ENCODE measurements around the gene SH2D3C.

DNA sequence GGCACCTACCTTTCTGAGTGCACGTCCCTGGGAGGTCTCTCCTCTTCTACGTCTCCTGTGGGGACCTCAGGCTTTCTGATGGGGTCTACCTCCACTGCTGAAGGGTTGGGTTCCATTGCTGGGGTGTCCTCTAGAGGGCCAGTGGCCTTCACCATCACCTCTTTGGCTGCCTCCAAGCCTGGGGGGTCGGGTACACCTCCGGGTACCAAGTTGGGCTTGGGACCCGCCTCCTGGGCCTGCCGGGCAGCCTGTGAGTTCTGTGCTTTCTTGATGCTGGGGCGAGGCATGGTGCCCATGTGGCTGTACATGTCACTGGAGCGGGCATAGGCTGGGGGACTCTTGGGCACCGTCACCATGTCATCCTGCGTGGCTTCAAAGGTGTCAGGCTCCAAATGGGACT lies 4.5 kb downstream of the SH2D3C start:
- TF ChIP-seq, protein P1, sequence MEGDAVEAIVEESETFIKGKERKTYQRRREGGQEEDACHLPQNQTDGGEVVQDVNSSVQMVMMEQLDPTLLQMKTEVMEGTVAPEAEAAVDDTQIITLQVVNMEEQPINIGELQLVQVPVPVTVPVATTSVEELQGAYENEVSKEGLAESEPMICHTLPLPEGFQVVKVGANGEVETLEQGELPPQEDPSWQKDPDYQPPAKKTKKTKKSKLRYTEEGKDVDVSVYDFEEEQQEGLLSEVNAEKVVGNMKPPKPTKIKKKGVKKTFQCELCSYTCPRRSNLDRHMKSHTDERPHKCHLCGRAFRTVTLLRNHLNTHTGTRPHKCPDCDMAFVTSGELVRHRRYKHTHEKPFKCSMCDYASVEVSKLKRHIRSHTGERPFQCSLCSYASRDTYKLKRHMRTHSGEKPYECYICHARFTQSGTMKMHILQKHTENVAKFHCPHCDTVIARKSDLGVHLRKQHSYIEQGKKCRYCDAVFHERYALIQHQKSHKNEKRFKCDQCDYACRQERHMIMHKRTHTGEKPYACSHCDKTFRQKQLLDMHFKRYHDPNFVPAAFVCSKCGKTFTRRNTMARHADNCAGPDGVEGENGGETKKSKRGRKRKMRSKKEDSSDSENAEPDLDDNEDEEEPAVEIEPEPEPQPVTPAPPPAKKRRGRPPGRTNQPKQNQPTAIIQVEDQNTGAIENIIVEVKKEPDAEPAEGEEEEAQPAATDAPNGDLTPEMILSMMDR (conservative IDR thresholded peaks at IDR 0.05; ENCODE audit: low read depth, low read length): no peak
- TF ChIP-seq CEBPB (IDR thresholded peaks at IDR 0.05; ENCODE audit: low read depth, low read length) (no peak), RAD21 (IDR thresholded peaks at IDR 0.05; ENCODE audit: low read length) (no peak)
- TF ChIP-seq, protein P2, sequence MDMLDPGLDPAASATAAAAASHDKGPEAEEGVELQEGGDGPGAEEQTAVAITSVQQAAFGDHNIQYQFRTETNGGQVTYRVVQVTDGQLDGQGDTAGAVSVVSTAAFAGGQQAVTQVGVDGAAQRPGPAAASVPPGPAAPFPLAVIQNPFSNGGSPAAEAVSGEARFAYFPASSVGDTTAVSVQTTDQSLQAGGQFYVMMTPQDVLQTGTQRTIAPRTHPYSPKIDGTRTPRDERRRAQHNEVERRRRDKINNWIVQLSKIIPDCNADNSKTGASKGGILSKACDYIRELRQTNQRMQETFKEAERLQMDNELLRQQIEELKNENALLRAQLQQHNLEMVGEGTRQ (IDR thresholded peaks at IDR 0.05; ENCODE audit: low read depth, low read length): no peak

All from IMR-90 (cell line).